B cell (primary cell): ENCODE data around the gene NKAPL.

Experiments used
- EZH2 ChIP-seq: IDR thresholded peaks from 2 replicates; pipeline ENCODE4 v1.6.1; 2012; ENCODE audit warnings: borderline replicate concordance, low read depth, mild to moderate bottlenecking, moderate library complexity, low read length; ENCODE audit not compliant: insufficient read depth, poor library complexity, severe bottlenecking
- TF ChIP-seq, protein P1 (sequence below): fragments of 200-600 bp; IDR thresholded peaks from one replicate; pipeline ENCODE4 v1.8.0; 2022; ENCODE audit warnings: antibody characterized with exemption, mild to moderate bottlenecking

DNA sequence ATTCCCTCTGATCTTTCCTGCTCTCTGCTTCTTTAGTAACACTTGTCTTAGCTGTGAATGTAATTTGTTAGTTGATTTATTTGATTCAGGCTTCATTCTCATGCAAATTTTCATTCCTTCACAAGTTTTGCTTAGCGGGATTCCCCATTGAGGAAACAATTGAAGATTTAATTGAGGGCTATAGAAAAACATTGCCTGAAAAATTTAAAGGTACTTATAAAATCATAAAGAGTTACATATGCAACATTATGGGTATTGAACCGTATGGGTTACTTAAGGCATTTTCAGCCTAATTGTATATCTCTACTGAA is 45.9 kb upstream of the NKAPL start:
- TF ChIP-seq, protein P1, sequence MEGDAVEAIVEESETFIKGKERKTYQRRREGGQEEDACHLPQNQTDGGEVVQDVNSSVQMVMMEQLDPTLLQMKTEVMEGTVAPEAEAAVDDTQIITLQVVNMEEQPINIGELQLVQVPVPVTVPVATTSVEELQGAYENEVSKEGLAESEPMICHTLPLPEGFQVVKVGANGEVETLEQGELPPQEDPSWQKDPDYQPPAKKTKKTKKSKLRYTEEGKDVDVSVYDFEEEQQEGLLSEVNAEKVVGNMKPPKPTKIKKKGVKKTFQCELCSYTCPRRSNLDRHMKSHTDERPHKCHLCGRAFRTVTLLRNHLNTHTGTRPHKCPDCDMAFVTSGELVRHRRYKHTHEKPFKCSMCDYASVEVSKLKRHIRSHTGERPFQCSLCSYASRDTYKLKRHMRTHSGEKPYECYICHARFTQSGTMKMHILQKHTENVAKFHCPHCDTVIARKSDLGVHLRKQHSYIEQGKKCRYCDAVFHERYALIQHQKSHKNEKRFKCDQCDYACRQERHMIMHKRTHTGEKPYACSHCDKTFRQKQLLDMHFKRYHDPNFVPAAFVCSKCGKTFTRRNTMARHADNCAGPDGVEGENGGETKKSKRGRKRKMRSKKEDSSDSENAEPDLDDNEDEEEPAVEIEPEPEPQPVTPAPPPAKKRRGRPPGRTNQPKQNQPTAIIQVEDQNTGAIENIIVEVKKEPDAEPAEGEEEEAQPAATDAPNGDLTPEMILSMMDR: no peak
- TF ChIP-seq EZH2: no peak
